ENCODE measurements around the gene EYA4. TPM values are rescaled to one million over a fixed set of nuclear protein-coding genes. Genes with fewer than 3 reads are reported as not detected.

The EYA4 gene
- total RNA-seq, 2 donors from 2014 or later: 0.11 to 0.26 TPM

GRCh38 chr6:133358574-133359150 lies 117.5 kb downstream of the EYA4 start:
- no peak for DNase-seq
- 83 to 89% methylated on average over 3 to 4 of the region's 5 CpGs for WGBS, 2 experiments (ENCODE audit: insufficient coverage in 1 of 2, insufficient read length in 1 of 2)
- TF ChIP-seq CTCF (conservative IDR thresholded peaks at IDR 0.05): no peak
- Histone ChIP-seq H3K9ac (ENCODE audit: extremely low read depth, low read length, poor library complexity, severe bottlenecking) (no peak overlapping the region), H3K36me3 (ENCODE audit: control insufficient read depth, insufficient read depth, low read length) (no peaks in the 10 kb centered on the region), H3K27ac (ENCODE audit: low read depth, low read length) (no peak overlapping the region), H3K27me3 (ENCODE audit: control insufficient read depth, insufficient read depth, low read length, poor library complexity, severe bottlenecking) (no peaks in the 10 kb centered on the region), H3K4me3 (ENCODE audit: low read length) (no peak overlapping the region), H3K9me3 (ENCODE audit: control insufficient read depth, low read length) (no peaks in the 10 kb centered on the region), H3K4me1 (ENCODE audit: control insufficient read depth, insufficient read depth, low read length) (no peaks in the 10 kb centered on the region)
- H3K4me3 Mint-ChIP-seq: no peak overlapping the region
- H3K4me1 Mint-ChIP-seq: peaks cover 2% of the 10 kb centered on the region
- no peaks in the 10 kb centered on the region for H3K27me3 Mint-ChIP-seq (ENCODE audit: insufficient read depth)
- H3K9me3 Mint-ChIP-seq: no peaks in the 10 kb centered on the region
- no peak overlapping the region for H3K27ac Mint-ChIP-seq
- H3K36me3 Mint-ChIP-seq (ENCODE audit: low read depth): no peaks in the 10 kb centered on the region

DNA sequence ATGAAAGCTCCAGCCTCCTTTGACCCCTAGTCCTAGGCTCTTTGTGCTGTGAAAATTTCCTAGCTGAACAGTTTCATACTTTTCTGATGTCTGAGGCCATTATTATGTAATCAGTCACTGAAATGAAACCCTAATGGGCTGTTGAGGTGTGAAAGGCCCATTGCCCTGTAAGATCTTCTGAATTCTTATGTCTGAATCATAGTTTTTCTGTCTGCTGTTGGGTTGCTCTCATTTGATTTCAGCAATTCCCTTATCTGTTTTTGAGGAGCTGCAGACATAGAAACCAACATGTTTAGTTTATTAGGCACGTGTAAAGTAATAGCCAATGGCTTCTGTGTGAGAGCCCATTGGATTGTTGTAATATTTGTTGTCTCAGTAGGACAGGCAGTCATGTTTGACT lies 118.1 kb downstream of the EYA4 start:
- Mint-ChIP-seq H3K36me3 (ENCODE audit: low read depth) (no peaks in the 10 kb centered on the region), H3K27me3 (ENCODE audit: insufficient read depth) (no peaks in the 10 kb centered on the region), H3K4me1 (peaks cover 2% of the 10 kb centered on the region), H3K4me3 (no peak overlapping the region), H3K9me3 (no peaks in the 10 kb centered on the region), H3K27ac (no peak overlapping the region)
- WGBS, 2 experiments (ENCODE audit: insufficient coverage in 1 of 2, insufficient read length in 1 of 2): 88% methylated on average over 1 of the region's 1 CpG; no CpG with 5 or more reads in 1 of the 2 experiments
- no peak for TF ChIP-seq CTCF (conservative IDR thresholded peaks at IDR 0.05)
- H3K36me3 ChIP-seq (ENCODE audit: control insufficient read depth, insufficient read depth, low read length): no peaks in the 10 kb centered on the region
- no peak overlapping the region for H3K27ac ChIP-seq (ENCODE audit: low read depth, low read length)
- DNase-seq: no peak
- H3K4me3 ChIP-seq (ENCODE audit: low read length): no peak overlapping the region
- H3K9ac ChIP-seq (ENCODE audit: extremely low read depth, low read length, poor library complexity, severe bottlenecking): no peak overlapping the region
- no peaks in the 10 kb centered on the region for H3K27me3 ChIP-seq (ENCODE audit: control insufficient read depth, insufficient read depth, low read length, poor library complexity, severe bottlenecking)
- H3K9me3 ChIP-seq (ENCODE audit: control insufficient read depth, low read length): no peaks in the 10 kb centered on the region
- no peaks in the 10 kb centered on the region for H3K4me1 ChIP-seq (ENCODE audit: control insufficient read depth, insufficient read depth, low read length)

DNA sequence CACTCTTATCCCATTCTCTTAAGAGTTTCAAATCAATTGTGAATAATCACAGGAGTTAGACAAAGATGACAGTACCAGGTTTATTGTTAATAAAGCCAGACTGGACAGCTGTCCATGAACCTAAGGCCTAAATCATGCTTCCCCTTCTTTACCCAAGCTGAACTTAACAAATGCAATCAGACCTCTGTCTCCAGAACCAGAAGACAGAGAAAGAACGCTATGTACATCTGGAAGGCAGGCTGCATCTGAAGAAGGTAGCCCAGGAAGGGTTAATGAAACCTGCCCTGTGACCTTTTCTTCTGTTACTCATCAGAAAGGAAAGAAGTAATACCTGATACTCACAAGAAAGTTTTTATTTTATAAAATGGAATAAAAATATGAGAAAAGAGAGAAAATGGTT lies 118.6 kb downstream of the EYA4 start:
- Histone ChIP-seq H3K4me3 (ENCODE audit: low read length) (no peak overlapping the region), H3K9me3 (ENCODE audit: control insufficient read depth, low read length) (no peaks in the 10 kb centered on the region), H3K27ac (ENCODE audit: low read depth, low read length) (no peak overlapping the region), H3K9ac (ENCODE audit: extremely low read depth, low read length, poor library complexity, severe bottlenecking) (no peak overlapping the region), H3K27me3 (ENCODE audit: control insufficient read depth, insufficient read depth, low read length, poor library complexity, severe bottlenecking) (no peaks in the 10 kb centered on the region), H3K36me3 (ENCODE audit: control insufficient read depth, insufficient read depth, low read length) (no peaks in the 10 kb centered on the region), H3K4me1 (ENCODE audit: control insufficient read depth, insufficient read depth, low read length) (no peaks in the 10 kb centered on the region)
- TF ChIP-seq CTCF (conservative IDR thresholded peaks at IDR 0.05): no peak
- H3K27me3 Mint-ChIP-seq (ENCODE audit: insufficient read depth): no peaks in the 10 kb centered on the region
- H3K9me3 Mint-ChIP-seq: no peaks in the 10 kb centered on the region
- H3K4me1 Mint-ChIP-seq: peaks cover 2% of the 10 kb centered on the region
- 100% methylated on average over 1 of the region's 1 CpG; no CpG with 5 or more reads in 1 of the 2 experiments for WGBS, 2 experiments (ENCODE audit: insufficient coverage in 1 of 2, insufficient read length in 1 of 2)
- H3K4me3 Mint-ChIP-seq: no peak overlapping the region
- H3K27ac Mint-ChIP-seq: no peak overlapping the region
- DNase-seq: no peak
- H3K36me3 Mint-ChIP-seq (ENCODE audit: low read depth): no peaks in the 10 kb centered on the region

Measured in endodermal cell (in vitro differentiated cells).